SK-N-SH (cell line): Measurements from ENCODE around the gene NPAS3.

Experiments used
- EP300 ChIP-seq, 2 experiments: IDR thresholded peaks; 2 replicates each; pipeline versions ENCODE4 v1.4.0 to v1.6.1; 2012; ENCODE audit warnings: borderline replicate concordance in 1 of 2, low read depth in 1 of 2, low read length in 1 of 2
- EZH2phosphoT487 ChIP-seq: fragments of 200-600 bp; sonication (generic); IDR thresholded peaks from 2 replicates; pipeline ENCODE4 v1.6.1; 2017; ENCODE audit warnings: low read depth, mixed run types, mild to moderate bottlenecking, antibody characterized with exemption, moderate library complexity, borderline replicate concordance
- GABPA ChIP-seq: IDR thresholded peaks from 2 replicates; pipeline ENCODE4 v1.4.0; 2012; ENCODE audit warnings: low read depth, mild to moderate bottlenecking
- GATA2 ChIP-seq: sonication (generic); formaldehyde crosslinking; IDR thresholded peaks from 2 replicates; pipeline ENCODE4 v1.5.0; 2020; ENCODE audit warnings: mild to moderate bottlenecking, missing genetic modification reagents
- JUND ChIP-seq: IDR thresholded peaks from 2 replicates; pipeline ENCODE4 v1.4.0; 2012
- TAF1 ChIP-seq: IDR thresholded peaks from 2 replicates; pipeline ENCODE4 v1.6.1; 2012; ENCODE audit warnings: low read depth, mild to moderate bottlenecking, low read length, moderate library complexity, borderline replicate concordance
- TCF12 ChIP-seq: IDR thresholded peaks from 2 replicates; pipeline ENCODE4 v1.4.0; 2012
- USF2 ChIP-seq: fragments of 150-350 bp; IDR thresholded peaks from 2 replicates; pipeline ENCODE4 v1.6.1; 2017; ENCODE audit warnings: antibody characterized with exemption, low read length, low read depth, borderline replicate concordance
- TF ChIP-seq, protein P1 (sequence below): fragments of 200-600 bp; sonication (generic); IDR thresholded peaks from 2 replicates; pipeline ENCODE4 v1.6.1; 2017; ENCODE audit warnings: antibody characterized with exemption, mild to moderate bottlenecking, moderate library complexity

DNA sequence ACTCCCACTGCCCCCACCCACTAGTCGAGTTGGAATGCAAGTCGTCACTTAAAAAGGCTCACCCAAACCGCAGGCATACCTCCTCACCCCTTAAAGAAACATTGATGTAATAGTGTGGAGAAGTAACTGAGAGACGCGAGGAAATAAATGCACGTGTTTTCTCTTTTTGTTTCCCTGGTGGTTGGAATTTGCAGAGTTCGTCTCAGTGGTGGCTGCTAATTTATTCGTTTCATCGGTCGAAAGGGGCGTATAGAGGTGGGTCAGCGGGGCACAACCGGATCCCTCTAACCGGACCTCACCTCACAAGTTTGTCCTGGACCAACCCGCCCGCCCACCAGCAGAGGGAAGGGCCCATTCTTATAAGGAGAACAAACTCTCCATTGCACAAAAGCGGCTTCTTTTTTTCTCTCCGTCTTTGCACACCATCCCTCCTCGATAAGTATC lies 5.0 kb upstream of the NPAS3 start:
- no peak for TF ChIP-seq EZH2phosphoT487
- TF ChIP-seq, protein P1, sequence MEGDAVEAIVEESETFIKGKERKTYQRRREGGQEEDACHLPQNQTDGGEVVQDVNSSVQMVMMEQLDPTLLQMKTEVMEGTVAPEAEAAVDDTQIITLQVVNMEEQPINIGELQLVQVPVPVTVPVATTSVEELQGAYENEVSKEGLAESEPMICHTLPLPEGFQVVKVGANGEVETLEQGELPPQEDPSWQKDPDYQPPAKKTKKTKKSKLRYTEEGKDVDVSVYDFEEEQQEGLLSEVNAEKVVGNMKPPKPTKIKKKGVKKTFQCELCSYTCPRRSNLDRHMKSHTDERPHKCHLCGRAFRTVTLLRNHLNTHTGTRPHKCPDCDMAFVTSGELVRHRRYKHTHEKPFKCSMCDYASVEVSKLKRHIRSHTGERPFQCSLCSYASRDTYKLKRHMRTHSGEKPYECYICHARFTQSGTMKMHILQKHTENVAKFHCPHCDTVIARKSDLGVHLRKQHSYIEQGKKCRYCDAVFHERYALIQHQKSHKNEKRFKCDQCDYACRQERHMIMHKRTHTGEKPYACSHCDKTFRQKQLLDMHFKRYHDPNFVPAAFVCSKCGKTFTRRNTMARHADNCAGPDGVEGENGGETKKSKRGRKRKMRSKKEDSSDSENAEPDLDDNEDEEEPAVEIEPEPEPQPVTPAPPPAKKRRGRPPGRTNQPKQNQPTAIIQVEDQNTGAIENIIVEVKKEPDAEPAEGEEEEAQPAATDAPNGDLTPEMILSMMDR = peak; percentile 58
- no peak for TF ChIP-seq TCF12
- no peak for TF ChIP-seq USF2
- TF ChIP-seq EP300 (IDR thresholded peaks at IDR 0.05; ENCODE audit: borderline replicate concordance in 1 of 2, low read depth in 1 of 2, low read length in 1 of 2) = no peak
- TF ChIP-seq GATA2 = no peak
- TF ChIP-seq TAF1 = no peak
- no peak for TF ChIP-seq JUND
- TF ChIP-seq GABPA = no peak
